Suprapubic skin (tissue), 4 donors: ENCODE data around the gene BAIAP2. TPM values are rescaled to one million over a fixed set of nuclear protein-coding genes. Genes with fewer than 3 reads are reported as not detected.

Source experiments
- DNase-seq, 2 donors: peaks; one replicate each; pipeline ENCODE4 v3.0.0-alpha.2; 2019; ENCODE audit warnings: low spot score in 2 of 2
- H3K27ac ChIP-seq: fragments of 200-600 bp; sonication (generic); one replicate; pipeline ENCODE4 v1.5.1; 2019
- H3K27me3 ChIP-seq: fragments of 200-600 bp; sonication (generic); one replicate; pipeline ENCODE4 v1.5.1; 2019
- H3K36me3 ChIP-seq: fragments of 200-600 bp; sonication (generic); one replicate; pipeline ENCODE4 v1.5.1; 2019
- H3K4me1 ChIP-seq: fragments of 200-600 bp; sonication (generic); one replicate; pipeline ENCODE4 v1.5.1; 2019
- H3K4me3 ChIP-seq: fragments of 200-600 bp; sonication (generic); one replicate; pipeline ENCODE4 v1.5.1; 2019; ENCODE audit warnings: mild to moderate bottlenecking
- H3K9me3 ChIP-seq: fragments of 200-600 bp; sonication (generic); one replicate; pipeline ENCODE4 v1.5.1; 2019
- EP300 ChIP-seq: sonication (generic); formaldehyde crosslinking; IDR thresholded peaks from one replicate; pipeline ENCODE4 v1.6.1; 2017; ENCODE audit warnings: antibody characterized with exemption
- POLR2A ChIP-seq, 2 donors: fragments of 450-650 bp; IDR thresholded peaks; one replicate each; pipeline ENCODE4 v1.6.1; 2017; ENCODE audit warnings: antibody characterized with exemption in 2 of 2, mild to moderate bottlenecking in 2 of 2, moderate library complexity in 2 of 2
- POLR2AphosphoS5 ChIP-seq, 3 donors: sonication (generic); formaldehyde crosslinking; IDR thresholded peaks; one replicate each; pipeline ENCODE4 v1.6.1; 2017; ENCODE audit warnings: antibody characterized with exemption in 3 of 3
- WGBS: methylation state at CpG from one replicate; pipeline ENCODE4 v1.1.5; 2018; 5-methylcytosine and 5-hydroxymethylcytosine counted together
- total RNA-seq, 4 donors: library from RNA; depleted of rRNA; stranded (reverse); fragments of >200 nt; gene quantifications; one replicate each; pipeline ENCODE4 v1.1.0, GENCODE V29; 2016
- TF ChIP-seq, protein P1 (sequence below), 2 donors: fragments of 200-600 bp in 1 of 2; fragments of 450-650 bp in 1 of 2; sonication (generic) in 1 of 2; IDR thresholded peaks; one replicate each; pipeline ENCODE4 v1.5.1; 2016 to 2019; ENCODE audit warnings: antibody characterized with exemption in 2 of 2, mild to moderate bottlenecking in 1 of 2, moderate library complexity in 1 of 2

The BAIAP2 gene
- total RNA-seq, 4 donors from 2014 or later, result 214 to 283 (median 260) TPM

DNA sequence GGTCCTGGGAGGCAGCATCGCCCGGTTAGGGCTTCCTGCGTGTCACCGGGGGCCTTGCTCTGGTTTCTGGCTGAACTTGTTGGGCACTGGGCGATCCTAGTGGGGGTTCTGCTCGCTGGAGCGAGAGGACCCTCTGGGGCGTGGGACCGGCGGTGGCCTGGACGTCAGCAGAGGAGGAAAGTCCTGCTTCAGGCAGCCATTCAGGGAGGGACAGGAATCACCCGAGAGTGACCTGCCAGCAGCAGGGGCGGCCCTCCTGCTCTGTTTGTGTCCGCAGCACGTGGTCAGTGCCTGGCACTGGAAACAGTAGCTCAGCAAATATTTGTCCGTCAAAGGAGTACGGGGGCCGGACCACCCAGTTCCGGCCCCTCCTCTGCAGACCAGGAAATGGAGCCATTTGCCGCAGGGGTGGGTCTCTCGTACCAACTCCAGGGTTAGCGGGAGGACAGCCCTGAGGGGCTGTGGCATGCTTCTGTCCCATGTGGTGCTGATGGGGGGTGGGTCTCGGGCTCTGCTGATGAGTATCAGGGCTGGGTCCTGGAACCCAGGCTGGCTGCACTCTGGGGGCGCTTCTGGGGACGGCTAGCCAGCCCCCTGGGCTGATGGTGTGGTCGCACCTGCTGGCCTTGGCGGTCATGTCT, 48.3 kb downstream of the BAIAP2 start:
- H3K27me3 ChIP-seq, result no peaks in the 10 kb centered on the region
- TF ChIP-seq POLR2AphosphoS5 (IDR thresholded peaks at IDR 0.05) (no peak), POLR2A (IDR thresholded peaks at IDR 0.05) (no peak), EP300 (no peak)
- TF ChIP-seq, protein P1, sequence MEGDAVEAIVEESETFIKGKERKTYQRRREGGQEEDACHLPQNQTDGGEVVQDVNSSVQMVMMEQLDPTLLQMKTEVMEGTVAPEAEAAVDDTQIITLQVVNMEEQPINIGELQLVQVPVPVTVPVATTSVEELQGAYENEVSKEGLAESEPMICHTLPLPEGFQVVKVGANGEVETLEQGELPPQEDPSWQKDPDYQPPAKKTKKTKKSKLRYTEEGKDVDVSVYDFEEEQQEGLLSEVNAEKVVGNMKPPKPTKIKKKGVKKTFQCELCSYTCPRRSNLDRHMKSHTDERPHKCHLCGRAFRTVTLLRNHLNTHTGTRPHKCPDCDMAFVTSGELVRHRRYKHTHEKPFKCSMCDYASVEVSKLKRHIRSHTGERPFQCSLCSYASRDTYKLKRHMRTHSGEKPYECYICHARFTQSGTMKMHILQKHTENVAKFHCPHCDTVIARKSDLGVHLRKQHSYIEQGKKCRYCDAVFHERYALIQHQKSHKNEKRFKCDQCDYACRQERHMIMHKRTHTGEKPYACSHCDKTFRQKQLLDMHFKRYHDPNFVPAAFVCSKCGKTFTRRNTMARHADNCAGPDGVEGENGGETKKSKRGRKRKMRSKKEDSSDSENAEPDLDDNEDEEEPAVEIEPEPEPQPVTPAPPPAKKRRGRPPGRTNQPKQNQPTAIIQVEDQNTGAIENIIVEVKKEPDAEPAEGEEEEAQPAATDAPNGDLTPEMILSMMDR (IDR thresholded peaks at IDR 0.05), result no peak
- peak overlapping the region; percentile 71 for H3K27ac ChIP-seq
- peaks cover 47% of the 10 kb centered on the region for H3K36me3 ChIP-seq
- no peaks in the 10 kb centered on the region for H3K9me3 ChIP-seq
- peaks cover 79% of the 10 kb centered on the region for H3K4me1 ChIP-seq
- 82% methylated on average over 9 of the region's 27 CpGs for WGBS
- DNase-seq, result no peak
- H3K4me3 ChIP-seq, result no peak overlapping the region

DNA sequence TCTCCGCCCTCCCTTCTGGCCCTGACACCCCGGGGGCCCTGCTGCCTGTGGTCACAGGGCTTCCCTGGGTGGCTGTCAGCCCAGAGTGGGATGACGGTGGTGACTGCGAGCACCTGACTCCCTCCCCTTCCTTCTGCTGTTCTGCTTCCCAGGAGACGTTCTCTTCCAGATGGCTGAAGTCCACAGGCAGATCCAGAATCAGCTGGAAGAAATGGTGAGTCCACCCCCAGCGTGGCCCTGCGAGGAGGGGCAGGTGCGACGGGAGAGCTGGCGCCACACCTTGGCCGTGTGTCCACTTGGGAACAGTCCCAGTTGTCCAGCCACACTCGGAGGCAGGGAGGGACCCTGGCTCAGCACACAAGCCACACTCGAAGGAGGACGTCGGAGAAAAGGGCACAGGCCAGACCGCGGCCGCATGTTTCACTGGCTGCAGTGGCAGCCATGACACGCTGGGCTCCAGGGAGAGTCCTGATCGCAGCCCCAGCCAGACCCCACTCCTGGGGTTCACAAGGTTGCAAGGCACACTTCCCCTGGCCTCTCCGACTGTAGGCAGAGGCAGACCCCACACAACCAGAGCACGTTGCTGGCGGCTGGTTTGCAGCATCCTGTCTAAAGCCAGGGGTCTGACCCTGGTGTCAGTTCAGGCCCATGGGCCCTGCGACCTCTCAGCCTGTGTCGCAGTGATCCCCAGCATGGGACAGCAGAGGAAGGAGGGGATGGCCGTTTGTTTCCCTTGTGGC, 49.9 kb downstream of the BAIAP2 start:
- no peaks in the 10 kb centered on the region for H3K27me3 ChIP-seq
- H3K4me3 ChIP-seq, result no peak overlapping the region
- H3K4me1 ChIP-seq, result peaks cover 95% of the 10 kb centered on the region
- no peak for DNase-seq
- H3K27ac ChIP-seq, result peak overlapping the region; percentile 84
- H3K9me3 ChIP-seq, result no peaks in the 10 kb centered on the region
- peaks cover 45% of the 10 kb centered on the region for H3K36me3 ChIP-seq
- 81% methylated on average over 17 of the region's 26 CpGs for WGBS
- no peak for TF ChIP-seq EP300
- no peak for TF ChIP-seq POLR2AphosphoS5 (IDR thresholded peaks at IDR 0.05)
- TF ChIP-seq, protein P1 (IDR thresholded peaks at IDR 0.05), result no peak
- TF ChIP-seq POLR2A (IDR thresholded peaks at IDR 0.05), result no peak

DNA sequence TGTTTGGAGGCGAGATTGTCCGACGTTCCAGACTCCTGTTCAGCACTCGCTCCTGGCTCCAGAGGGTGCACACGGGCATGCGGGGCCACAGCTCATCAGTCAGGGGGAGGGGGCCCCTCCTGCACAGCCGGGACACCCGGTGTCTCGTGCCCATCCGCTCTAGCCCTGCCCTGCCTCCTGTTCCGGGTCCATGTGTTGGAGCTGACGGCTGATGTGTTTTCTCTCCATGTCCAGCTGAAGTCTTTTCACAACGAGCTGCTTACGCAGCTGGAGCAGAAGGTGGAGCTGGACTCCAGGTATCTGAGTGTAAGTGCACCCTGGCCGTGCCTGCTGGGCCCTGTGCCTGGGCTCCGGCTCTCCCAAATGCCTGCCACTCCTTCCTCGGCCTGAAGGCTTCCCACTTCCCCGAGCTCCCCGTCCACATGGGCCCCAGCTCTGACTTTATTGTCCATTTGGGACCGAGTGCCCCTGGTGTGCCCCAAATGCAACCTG, 50.5 kb downstream of the BAIAP2 start:
- no peaks in the 10 kb centered on the region for H3K27me3 ChIP-seq
- H3K27ac ChIP-seq, result peak overlapping the region; percentile 84
- WGBS, result 82% methylated on average over 5 of the region's 20 CpGs
- DNase-seq, result no peak
- peaks cover 40% of the 10 kb centered on the region for H3K36me3 ChIP-seq
- H3K9me3 ChIP-seq, result no peaks in the 10 kb centered on the region
- TF ChIP-seq, protein P1 (IDR thresholded peaks at IDR 0.05), result peak in 1 of 2 donors; percentile 4
- no peak for TF ChIP-seq POLR2A (IDR thresholded peaks at IDR 0.05)
- peaks cover 98% of the 10 kb centered on the region for H3K4me1 ChIP-seq
- H3K4me3 ChIP-seq, result peak overlapping the region; percentile 14

DNA sequence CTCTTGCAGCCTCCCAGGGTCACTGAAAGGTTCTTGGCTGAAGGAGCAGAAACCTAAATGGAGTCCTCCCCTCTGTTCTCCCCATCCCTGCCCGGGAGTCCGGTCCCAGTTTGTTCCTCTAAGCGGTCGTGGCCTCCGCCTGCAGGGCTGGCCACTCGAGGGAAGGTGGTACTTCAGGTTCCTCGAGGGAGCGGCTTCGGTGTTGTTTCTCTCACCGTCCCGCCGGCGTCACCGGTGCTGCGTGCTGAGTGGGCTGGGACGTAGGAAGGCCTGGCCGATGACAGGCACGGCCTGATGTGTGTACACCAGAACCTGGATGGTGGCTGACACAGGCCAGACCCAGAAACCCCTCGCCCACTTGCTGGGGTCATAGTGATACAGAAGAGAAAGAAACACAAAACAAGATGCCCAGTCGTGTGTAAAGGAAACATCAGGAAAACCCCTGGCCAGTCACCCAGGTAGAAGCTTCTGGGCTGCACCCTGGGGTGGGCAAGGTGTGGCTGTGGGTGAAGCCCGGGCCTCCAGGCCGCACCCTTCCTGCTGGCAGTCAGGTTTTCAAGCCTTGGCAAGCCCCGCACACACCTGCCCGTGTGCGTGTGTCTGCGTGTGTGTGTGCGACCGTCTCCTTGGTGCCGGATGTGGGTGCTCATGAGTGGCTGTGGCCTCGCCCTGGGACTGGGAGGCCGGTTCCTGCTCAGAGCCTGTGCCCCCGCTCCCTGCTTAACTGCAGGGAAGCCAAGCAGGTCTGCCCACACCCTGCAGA, 52.0 kb downstream of the BAIAP2 start:
- Histone ChIP-seq H3K4me1 (peaks cover 100% of the 10 kb centered on the region), H3K9me3 (no peaks in the 10 kb centered on the region), H3K27me3 (no peaks in the 10 kb centered on the region), H3K36me3 (peaks cover 40% of the 10 kb centered on the region), H3K4me3 (no peak overlapping the region), H3K27ac (peak overlapping the region; percentile 84)
- TF ChIP-seq POLR2AphosphoS5 (IDR thresholded peaks at IDR 0.05) (no peak), EP300 (no peak), POLR2A (IDR thresholded peaks at IDR 0.05) (no peak)
- TF ChIP-seq, protein P1 (IDR thresholded peaks at IDR 0.05), result no peak
- no peak for DNase-seq
- 69% methylated on average over 32 of the region's 32 CpGs for WGBS
